Measurements from ENCODE around the gene NDUFA11. TPM values are rescaled to one million over a fixed set of nuclear protein-coding genes. Genes with fewer than 3 reads are reported as not detected.

Gene NDUFA11
- total RNA-seq, 4 donors from 2014 or later, result 147 to 197 (median 162) TPM

DNA sequence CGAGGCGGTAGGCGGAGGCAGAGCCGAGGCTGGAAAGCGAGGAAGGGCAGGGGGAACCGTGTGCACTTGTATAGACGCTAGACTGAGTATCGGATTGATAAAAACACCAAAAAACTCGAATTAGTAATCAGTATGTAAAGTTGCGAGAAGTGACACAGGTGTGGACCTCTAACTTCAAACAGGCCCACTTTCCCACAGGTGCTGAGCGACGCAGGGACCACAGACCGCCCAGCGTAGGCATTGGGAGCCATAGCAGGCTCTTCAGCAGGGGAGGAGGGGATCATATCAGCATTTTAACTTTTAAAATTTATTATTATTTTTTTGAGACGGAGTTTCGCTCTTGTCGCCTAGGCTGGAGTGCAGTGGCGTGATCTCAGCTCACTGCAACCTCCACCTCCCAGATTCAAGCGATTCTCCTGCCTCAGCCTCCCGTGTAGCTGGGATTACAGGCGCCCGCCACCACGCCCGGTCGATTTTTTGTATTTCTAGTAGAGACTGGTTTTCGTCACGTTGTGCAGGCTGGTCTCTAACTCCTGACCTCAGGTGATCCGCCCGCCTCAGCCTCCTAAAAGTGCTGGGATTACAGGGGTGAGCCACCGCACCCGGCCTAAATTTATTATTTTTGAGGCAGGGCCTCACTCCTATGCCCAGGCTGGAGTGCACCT is 1.7 kb upstream of the NDUFA11 start:
- TF ChIP-seq, protein P1, sequence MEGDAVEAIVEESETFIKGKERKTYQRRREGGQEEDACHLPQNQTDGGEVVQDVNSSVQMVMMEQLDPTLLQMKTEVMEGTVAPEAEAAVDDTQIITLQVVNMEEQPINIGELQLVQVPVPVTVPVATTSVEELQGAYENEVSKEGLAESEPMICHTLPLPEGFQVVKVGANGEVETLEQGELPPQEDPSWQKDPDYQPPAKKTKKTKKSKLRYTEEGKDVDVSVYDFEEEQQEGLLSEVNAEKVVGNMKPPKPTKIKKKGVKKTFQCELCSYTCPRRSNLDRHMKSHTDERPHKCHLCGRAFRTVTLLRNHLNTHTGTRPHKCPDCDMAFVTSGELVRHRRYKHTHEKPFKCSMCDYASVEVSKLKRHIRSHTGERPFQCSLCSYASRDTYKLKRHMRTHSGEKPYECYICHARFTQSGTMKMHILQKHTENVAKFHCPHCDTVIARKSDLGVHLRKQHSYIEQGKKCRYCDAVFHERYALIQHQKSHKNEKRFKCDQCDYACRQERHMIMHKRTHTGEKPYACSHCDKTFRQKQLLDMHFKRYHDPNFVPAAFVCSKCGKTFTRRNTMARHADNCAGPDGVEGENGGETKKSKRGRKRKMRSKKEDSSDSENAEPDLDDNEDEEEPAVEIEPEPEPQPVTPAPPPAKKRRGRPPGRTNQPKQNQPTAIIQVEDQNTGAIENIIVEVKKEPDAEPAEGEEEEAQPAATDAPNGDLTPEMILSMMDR (IDR thresholded peaks at IDR 0.05; ENCODE audit: low read depth), result no peak

- TF ChIP-seq, protein P1 (IDR thresholded peaks at IDR 0.05; ENCODE audit: low read depth), result no peak
These were observed 943 bp upstream of the NDUFA11 start, which contains the start of gene VMAC for GRCh38 chr19:5904352-5905113. VMAC (plus strand) TSS chr19:5904872; CDS start chr19:5904891, 19 bp downstream.

GRCh38 chr19:5903056-5903623 is 450 bp downstream of the NDUFA11 start:
- TF ChIP-seq, protein P1 (IDR thresholded peaks at IDR 0.05; ENCODE audit: low read depth), result no peak

- TF ChIP-seq, protein P1 (IDR thresholded peaks at IDR 0.05; ENCODE audit: low read depth), result no peak
These were observed 2.6 kb downstream of the NDUFA11 start for GRCh38 chr19:5900976-5901375.

DNA sequence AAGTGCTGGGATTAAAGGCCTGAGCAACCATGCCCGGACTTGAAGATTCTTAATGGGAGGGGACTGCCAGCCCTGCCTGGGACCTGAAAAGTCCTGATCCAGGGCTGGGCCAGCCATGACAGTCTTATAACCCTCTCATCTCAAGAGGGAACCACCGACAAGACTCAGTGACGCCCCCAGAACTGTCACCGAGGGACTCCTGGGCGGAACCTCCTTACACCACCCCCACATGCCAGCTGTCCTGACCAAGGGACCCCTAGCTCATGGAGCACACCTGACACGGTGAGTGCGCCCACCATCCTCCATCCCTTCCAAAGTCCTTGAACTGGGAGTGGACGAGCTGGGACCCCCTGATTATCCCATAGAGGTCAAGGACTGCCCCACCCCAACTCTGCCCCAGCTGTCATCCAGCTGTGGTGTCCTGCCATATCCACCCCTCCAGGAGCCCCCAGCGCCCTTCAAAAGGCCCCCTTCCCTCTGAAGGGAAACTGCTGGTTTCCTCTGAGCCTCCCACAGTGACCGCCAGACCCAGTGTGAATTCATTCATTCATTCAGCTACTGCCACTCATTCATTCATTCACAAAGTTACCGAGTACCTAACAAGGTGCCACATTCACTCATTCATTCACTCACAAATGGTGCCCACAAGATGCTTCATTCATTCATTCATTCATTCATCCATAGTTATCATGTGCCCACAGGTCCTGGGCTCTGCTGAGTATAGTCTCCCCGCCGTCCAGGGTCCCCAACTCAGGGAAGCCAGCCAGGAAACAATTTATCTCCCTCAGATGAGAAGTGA is 3.7 kb downstream of the NDUFA11 start:
- TF ChIP-seq, protein P1 (IDR thresholded peaks at IDR 0.05; ENCODE audit: low read depth), result no peak

DNA sequence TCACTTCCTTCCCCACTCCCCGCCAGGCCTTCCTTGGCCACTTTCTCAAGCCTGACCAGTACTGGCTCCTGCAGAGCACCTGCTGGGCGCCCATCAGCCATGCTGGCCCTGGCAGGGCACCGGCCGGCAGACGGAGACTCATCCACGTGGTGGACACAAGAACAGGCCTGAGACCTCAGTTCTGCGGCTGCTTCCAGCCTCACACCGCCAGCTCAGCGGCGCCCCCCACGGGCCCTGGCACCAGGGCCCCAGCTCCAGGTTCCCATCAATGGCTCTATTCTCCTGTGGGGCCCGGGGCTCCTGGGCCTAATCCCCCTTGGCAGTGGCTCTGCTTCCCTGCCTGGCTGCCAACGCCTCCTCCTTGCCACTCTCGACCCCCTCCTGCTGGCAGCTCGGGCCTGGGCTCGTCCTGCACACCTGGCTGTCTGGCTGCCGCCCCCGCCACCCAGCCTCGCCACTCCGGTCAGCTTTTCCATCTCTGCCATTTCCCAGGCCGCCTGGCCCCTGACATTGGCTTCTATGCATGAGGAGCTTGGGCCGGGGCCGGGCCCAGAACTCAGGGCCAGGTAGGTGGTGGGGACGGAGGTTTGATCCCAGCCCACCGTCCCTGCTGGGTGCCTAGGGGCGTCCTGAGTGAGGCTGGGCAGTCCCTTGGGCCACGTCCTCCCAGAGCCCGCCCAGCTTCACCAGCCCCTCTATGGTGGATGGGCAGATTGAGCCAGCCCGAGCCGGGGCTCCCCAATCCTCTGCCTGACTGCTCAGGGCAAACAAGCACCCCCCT is 6.2 kb downstream of the NDUFA11 start:
- TF ChIP-seq, protein P1 (IDR thresholded peaks at IDR 0.05; ENCODE audit: low read depth), result no peak

All from subcutaneous adipose tissue (tissue), 4 donors.